Hepatocyte (in vitro differentiated cells): ENCODE measurements around the gene CAPZB.

ENCODE experiments used
- EZH2 ChIP-seq: fragments of 200-600 bp; sonication (generic); IDR thresholded peaks from 2 replicates; pipeline ENCODE4 v1.6.1; 2016; ENCODE audit warnings: antibody characterized with exemption, mild to moderate bottlenecking, borderline replicate concordance
- TF ChIP-seq, protein P1 (sequence below): fragments of 200-600 bp; sonication (generic); IDR thresholded peaks from 2 replicates; pipeline ENCODE4 v1.5.1; 2016; ENCODE audit warnings: antibody characterized with exemption, mild to moderate bottlenecking; ENCODE audit not compliant: poor library complexity

DNA sequence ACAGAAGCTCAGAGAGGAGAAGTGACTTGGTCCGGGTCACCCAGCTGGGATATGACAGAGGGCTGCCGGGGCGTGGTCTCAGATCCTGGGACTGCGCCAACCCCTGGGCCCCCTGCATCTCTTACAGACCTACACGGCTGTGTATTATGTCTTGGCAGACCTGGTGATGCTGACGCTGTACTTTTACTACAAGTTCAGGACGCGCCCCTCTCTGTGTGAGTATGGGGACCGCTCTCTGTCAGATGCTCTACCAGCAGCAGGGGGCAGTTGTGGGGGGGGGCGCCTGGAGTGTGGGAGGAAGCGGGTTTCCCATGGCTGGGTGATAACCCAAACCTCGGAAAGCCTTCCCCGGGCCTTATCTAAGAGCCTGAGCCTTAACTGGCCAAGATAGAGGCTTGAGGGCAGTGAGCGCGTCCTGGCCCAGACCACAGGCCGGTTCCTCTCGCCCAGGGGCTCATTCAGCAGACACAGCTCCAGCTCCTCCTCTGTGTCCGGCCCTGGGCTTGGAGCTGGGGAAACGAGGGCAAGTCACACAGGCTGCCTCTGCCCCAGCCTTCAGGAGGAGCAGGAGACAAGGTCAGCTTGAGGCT, 159.9 kb downstream of the CAPZB start:
- TF ChIP-seq, protein P1, sequence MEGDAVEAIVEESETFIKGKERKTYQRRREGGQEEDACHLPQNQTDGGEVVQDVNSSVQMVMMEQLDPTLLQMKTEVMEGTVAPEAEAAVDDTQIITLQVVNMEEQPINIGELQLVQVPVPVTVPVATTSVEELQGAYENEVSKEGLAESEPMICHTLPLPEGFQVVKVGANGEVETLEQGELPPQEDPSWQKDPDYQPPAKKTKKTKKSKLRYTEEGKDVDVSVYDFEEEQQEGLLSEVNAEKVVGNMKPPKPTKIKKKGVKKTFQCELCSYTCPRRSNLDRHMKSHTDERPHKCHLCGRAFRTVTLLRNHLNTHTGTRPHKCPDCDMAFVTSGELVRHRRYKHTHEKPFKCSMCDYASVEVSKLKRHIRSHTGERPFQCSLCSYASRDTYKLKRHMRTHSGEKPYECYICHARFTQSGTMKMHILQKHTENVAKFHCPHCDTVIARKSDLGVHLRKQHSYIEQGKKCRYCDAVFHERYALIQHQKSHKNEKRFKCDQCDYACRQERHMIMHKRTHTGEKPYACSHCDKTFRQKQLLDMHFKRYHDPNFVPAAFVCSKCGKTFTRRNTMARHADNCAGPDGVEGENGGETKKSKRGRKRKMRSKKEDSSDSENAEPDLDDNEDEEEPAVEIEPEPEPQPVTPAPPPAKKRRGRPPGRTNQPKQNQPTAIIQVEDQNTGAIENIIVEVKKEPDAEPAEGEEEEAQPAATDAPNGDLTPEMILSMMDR, result no peak
- TF ChIP-seq EZH2, result no peak
